PC-3 (cell line): ENCODE data around the gene ARRB2.

Experiments used
- EZH2 ChIP-seq: fragments of 300-600 bp; sonication (generic); IDR thresholded peaks from one replicate; pipeline ENCODE4 v1.6.1; 2017; ENCODE audit warnings: antibody characterized with exemption, mild to moderate bottlenecking, low read length; ENCODE audit not compliant: unreplicated experiment
- TF ChIP-seq, protein P1 (sequence below): fragments of 300-600 bp; sonication (generic); conservative IDR thresholded peaks from 2 replicates; pipeline ENCODE4 v1.5.1; 2017; ENCODE audit warnings: antibody characterized with exemption, low read depth, mild to moderate bottlenecking, low read length

DNA sequence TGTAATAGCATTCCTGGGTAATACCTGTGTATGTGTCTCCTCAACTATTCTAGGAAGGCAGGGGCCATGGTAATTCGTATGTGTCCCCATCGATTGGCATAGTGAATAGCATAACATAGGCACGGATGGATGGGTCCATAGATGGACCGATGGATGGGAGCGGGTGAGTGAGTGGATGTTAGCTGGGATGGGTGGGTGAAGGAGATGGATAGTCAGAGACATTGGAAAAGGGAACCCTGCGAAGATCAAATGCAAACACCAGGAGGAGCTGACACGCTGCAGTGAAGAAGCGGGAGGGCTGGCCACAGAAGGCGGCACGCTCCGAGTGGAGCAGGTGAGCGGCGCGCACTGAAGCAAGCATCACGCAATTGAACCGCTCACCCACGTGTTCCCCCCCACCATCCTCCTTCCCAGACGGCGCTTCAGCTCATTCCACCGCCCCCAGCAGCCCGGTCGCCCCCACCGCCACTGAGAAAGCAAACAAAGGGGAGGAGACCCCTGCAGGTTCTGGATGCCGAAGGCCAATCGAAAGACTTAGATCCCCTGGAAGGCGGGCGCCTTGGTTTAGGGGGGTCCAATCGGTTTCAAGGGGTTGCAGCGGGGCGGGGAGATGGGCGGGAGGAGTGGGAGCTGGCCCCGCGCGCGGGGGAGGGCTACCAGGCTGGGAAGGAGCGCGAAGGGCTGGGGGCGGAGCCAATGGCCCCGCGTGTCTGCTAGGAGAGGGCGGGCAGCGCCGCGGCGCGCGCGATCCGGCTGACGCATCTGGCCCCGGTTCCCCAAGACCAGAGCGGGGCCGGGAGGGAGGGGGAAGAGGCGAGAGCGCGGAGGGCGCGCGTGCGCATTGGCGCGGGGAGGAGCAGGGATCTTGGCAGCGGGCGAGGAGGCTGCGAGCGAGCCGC, at the start of gene ARRB2:
- TF ChIP-seq, protein P1, sequence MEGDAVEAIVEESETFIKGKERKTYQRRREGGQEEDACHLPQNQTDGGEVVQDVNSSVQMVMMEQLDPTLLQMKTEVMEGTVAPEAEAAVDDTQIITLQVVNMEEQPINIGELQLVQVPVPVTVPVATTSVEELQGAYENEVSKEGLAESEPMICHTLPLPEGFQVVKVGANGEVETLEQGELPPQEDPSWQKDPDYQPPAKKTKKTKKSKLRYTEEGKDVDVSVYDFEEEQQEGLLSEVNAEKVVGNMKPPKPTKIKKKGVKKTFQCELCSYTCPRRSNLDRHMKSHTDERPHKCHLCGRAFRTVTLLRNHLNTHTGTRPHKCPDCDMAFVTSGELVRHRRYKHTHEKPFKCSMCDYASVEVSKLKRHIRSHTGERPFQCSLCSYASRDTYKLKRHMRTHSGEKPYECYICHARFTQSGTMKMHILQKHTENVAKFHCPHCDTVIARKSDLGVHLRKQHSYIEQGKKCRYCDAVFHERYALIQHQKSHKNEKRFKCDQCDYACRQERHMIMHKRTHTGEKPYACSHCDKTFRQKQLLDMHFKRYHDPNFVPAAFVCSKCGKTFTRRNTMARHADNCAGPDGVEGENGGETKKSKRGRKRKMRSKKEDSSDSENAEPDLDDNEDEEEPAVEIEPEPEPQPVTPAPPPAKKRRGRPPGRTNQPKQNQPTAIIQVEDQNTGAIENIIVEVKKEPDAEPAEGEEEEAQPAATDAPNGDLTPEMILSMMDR, result peak; percentile 58; the same call in 1 of the 2 replicates
- TF ChIP-seq EZH2, result no peak
